ENCODE data around the gene DGKB.

GRCh38 chr7:14570750-14571607 lies 331.6 kb downstream of the DGKB start:
- no peak for TF ChIP-seq CTCF (IDR thresholded peaks at IDR 0.05)
- TF ChIP-seq POLR2A (IDR thresholded peaks at IDR 0.05) = no peak
